PC-9 (cell line): Measurements from ENCODE around the gene AGTPBP1. TPM values are rescaled to one million over a fixed set of nuclear protein-coding genes. Genes with fewer than 3 reads are reported as not detected.

Experiments used
- BruUV-seq: library from RNA; stranded (reverse); fragments of 400-500 nt; replicated peaks from 2 replicates; lab custom pipeline; 2021; lab: Mats Ljungman, UMichigan
- CTCF ChIA-PET: fragments of 300-600 bp; sonication (Branson Sonifier 250); formaldehyde crosslinking; loops from one replicate; lab custom pipeline; 2022; ENCODE audit warnings: antibody characterized with exemption; lab: Charles Lee
- POLR2A ChIA-PET: fragments of 300-600 bp; sonication (Branson Sonifier 250); formaldehyde crosslinking; loops from one replicate; lab custom pipeline; 2022; ENCODE audit warnings: antibody characterized with exemption; ENCODE audit not compliant: unreplicated experiment; lab: Charles Lee
- DNase-seq, 2 experiments: peaks; one replicate each; pipeline versions ENCODE4 v3.0.0 to v3.0.0-alpha.2; 2015 to 2022; ENCODE audit warnings: mixed read lengths in 1 of 2
- H2AFZ ChIP-seq: fragments of 200-600 bp; sonication (generic); 2 replicates; pipeline ENCODE4 v1.8.1; 2017; ENCODE audit warnings: antibody characterized with exemption
- H3F3A ChIP-seq: fragments of 200-600 bp; sonication (generic); 2 replicates; pipeline ENCODE4 v1.8.1; 2017; ENCODE audit warnings: antibody characterized with exemption, mild to moderate bottlenecking, low read depth; ENCODE audit not compliant: insufficient read depth
- H3K27ac ChIP-seq: fragments of 200-600 bp; sonication (generic); 2 replicates; pipeline ENCODE4 v1.6.1; 2016; ENCODE audit warnings: mixed run types
- H3K27me3 ChIP-seq: fragments of 200-600 bp; sonication (generic); 2 replicates; pipeline ENCODE4 v1.6.1; 2016; ENCODE audit warnings: low read depth, mixed run types; ENCODE audit not compliant: insufficient read depth
- H3K36me3 ChIP-seq: fragments of 200-600 bp; sonication (generic); 2 replicates; pipeline ENCODE4 v1.6.1; 2016; ENCODE audit warnings: low read depth, mixed run types
- H3K4me1 ChIP-seq: fragments of 200-600 bp; sonication (generic); replicated peaks from 2 replicates; pipeline ENCODE4 v1.6.1; 2016; ENCODE audit warnings: mixed run types; ENCODE audit not compliant: insufficient read depth
- H3K4me2 ChIP-seq: fragments of 200-600 bp; sonication (generic); 2 replicates; pipeline ENCODE4 v1.6.1; 2017; ENCODE audit warnings: mixed run types
- H3K4me3 ChIP-seq: fragments of 200-600 bp; sonication (generic); 2 replicates; pipeline ENCODE4 v1.6.1; 2016; ENCODE audit warnings: mixed run types
- H3K79me2 ChIP-seq: fragments of 200-600 bp; sonication (generic); 2 replicates; pipeline ENCODE4 v1.6.1; 2017; ENCODE audit warnings: low read depth, mixed run types
- H3K9me2 ChIP-seq: fragments of 200-600 bp; sonication (generic); 2 replicates; pipeline ENCODE4 v1.8.1; 2017; ENCODE audit warnings: mild to moderate bottlenecking; ENCODE audit not compliant: insufficient read depth
- H3K9me3 ChIP-seq: fragments of 200-600 bp; sonication (generic); 2 replicates; pipeline ENCODE4 v1.8.1; 2016; ENCODE audit warnings: low read depth; ENCODE audit not compliant: insufficient read depth
- H4K20me1 ChIP-seq: fragments of 200-600 bp; sonication (generic); 2 replicates; pipeline ENCODE4 v1.8.1; 2017; ENCODE audit not compliant: insufficient read depth
- CTCF ChIP-seq: fragments of 200-600 bp; sonication (generic); conservative IDR thresholded peaks from 2 replicates; pipeline ENCODE4 v1.6.1; 2017; ENCODE audit warnings: mixed run types, antibody characterized with exemption, mild to moderate bottlenecking, moderate library complexity
- EZH2 ChIP-seq: fragments of 200-600 bp; sonication (generic); IDR thresholded peaks from 2 replicates; pipeline ENCODE4 v1.8.0; 2017; ENCODE audit warnings: antibody characterized with exemption, low read depth
- intact Hi-C: fragments of 100-400 bp; cut with micrococcal nuclease; formaldehyde crosslinking; loops from one replicate; pipeline ENCODE4 v1.10.0; 2022; ENCODE audit not compliant: unreplicated experiment
- total RNA-seq: library from RNA; stranded (reverse); gene quantifications from 2 replicates; pipeline ENCODE4 v1.2.3, GENCODE V29; 2021

Gene AGTPBP1
- total RNA-seq, 1 experiment from 2014 or later = 19.8 TPM

DNA sequence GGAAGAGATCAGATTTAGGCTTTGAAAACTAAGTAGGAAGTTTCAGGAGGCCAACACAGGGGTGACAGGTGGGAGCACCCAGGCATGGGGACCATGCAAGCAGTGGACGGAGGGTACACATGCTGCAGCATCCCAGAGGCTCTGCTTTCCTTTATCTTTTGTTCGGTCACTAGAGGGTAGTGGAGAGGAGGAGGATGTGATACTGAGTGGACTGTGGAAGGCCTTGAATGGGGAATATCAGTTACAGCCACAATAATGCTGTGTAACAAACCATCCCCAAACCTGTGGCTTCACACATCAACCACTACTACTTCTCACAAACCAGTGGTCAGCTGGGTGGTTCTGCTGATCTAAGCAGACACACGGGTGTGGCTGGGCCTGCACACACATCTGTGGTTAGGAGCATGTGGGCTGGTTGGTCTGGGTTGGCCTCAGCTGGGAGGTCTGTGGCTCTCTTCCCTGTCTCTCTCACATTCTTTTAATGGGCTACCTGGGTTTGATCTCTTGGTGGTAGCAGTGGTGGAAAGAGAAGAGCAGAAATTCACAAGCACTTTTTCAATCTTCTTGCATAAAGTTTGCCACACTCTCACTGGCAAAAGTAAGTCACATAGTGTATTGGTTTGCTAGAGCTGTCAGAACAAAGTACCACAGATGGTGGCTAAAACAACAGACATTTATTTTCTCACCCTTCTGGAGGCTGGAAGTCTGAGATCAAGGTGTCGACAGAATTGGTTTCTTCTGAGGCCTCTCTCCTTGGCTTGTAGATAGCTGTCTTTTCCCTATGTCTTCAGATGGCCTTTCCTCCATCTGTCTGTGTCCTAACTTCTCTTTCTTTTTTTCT is 238.7 kb downstream of the AGTPBP1 start:
- Histone ChIP-seq H4K20me1 (no peaks in the 10 kb centered on the region), H3K27me3 (peaks cover 56% of the 10 kb centered on the region), H3K9me2 (no peaks in the 10 kb centered on the region), H3K4me1 (no peaks in the 10 kb centered on the region), H3K9me3 (no peaks in the 10 kb centered on the region), H3K36me3 (no peaks in the 10 kb centered on the region), H3K79me2 (no peaks in the 10 kb centered on the region), H3F3A (no peaks in the 10 kb centered on the region), H2AFZ (no peak overlapping the region), H3K4me2 (no peak overlapping the region), H3K27ac (no peak overlapping the region), H3K4me3 (no peak overlapping the region)
- no peak for DNase-seq
- intact Hi-C loops = no loop called here
- TF ChIP-seq CTCF = no peak
- TF ChIP-seq EZH2 = no peak
- ChIA-PET POLR2A (no interaction called here), CTCF (no interaction called here)
- no TSS peak for BruUV-seq

GRCh38 chr9:85501882-85502281 is 239.9 kb downstream of the AGTPBP1 start:
- no peak overlapping the region for H2AFZ ChIP-seq
- no peaks in the 10 kb centered on the region for H4K20me1 ChIP-seq
- H3K9me2 ChIP-seq = no peaks in the 10 kb centered on the region
- TF ChIP-seq EZH2 (no peak), CTCF (no peak)
- H3K4me2 ChIP-seq = no peak overlapping the region
- H3F3A ChIP-seq = no peaks in the 10 kb centered on the region
- H3K36me3 ChIP-seq = no peaks in the 10 kb centered on the region
- CTCF ChIA-PET = no interaction called here
- POLR2A ChIA-PET = no interaction called here
- intact Hi-C loops = no loop called here
- no peak for DNase-seq
- H3K9me3 ChIP-seq = no peaks in the 10 kb centered on the region
- no peaks in the 10 kb centered on the region for H3K79me2 ChIP-seq
- no peak overlapping the region for H3K4me3 ChIP-seq
- no peaks in the 10 kb centered on the region for H3K4me1 ChIP-seq
- no peak overlapping the region for H3K27ac ChIP-seq
- peaks cover 49% of the 10 kb centered on the region for H3K27me3 ChIP-seq
- no TSS peak for BruUV-seq

- no TSS peak for BruUV-seq
- Histone ChIP-seq H3K4me2 (no peak overlapping the region), H4K20me1 (no peaks in the 10 kb centered on the region), H3F3A (no peaks in the 10 kb centered on the region), H3K9me3 (no peaks in the 10 kb centered on the region), H3K79me2 (no peaks in the 10 kb centered on the region), H3K9me2 (no peaks in the 10 kb centered on the region), H3K4me1 (no peaks in the 10 kb centered on the region), H3K4me3 (no peak overlapping the region), H3K27ac (no peak overlapping the region), H3K36me3 (no peaks in the 10 kb centered on the region), H3K27me3 (peaks cover 48% of the 10 kb centered on the region), H2AFZ (no peak overlapping the region)
- intact Hi-C loops = no loop called here
- POLR2A ChIA-PET = no interaction called here
- DNase-seq = no peak
- CTCF ChIA-PET = no interaction called here
- TF ChIP-seq EZH2 (no peak), CTCF (no peak)
Observed at GRCh38 chr9:85501456-85501855, 240.3 kb downstream of the AGTPBP1 start.

Other genes starting within 250 kb of the AGTPBP1 start
- gene NAA35, start 199.2 kb upstream of the AGTPBP1 start, total RNA-seq = 33.3 and 33.6 TPM in 2 replicates